Renal pelvis (tissue), 4 donors: ENCODE measurements around the gene IGFALS. TPM values are rescaled to one million over a fixed set of nuclear protein-coding genes. Genes with fewer than 3 reads are reported as not detected.

Experiments
- DNase-seq: peaks from one replicate; pipeline ENCODE4 v3.0.0-alpha.2; 2013
- polyA plus RNA-seq, 3 donors: library from polyadenylated mRNA; unstranded; fragments of 120-200 nt; gene quantifications; one replicate each; pipeline ENCODE4 v1.2.1, GENCODE V29; 2013; ENCODE audit not compliant: insufficient read length in 3 of 3

Gene IGFALS
- polyA plus RNA-seq, 3 donors = 2.4 to 4.2 (median 3.9) TPM

DNA sequence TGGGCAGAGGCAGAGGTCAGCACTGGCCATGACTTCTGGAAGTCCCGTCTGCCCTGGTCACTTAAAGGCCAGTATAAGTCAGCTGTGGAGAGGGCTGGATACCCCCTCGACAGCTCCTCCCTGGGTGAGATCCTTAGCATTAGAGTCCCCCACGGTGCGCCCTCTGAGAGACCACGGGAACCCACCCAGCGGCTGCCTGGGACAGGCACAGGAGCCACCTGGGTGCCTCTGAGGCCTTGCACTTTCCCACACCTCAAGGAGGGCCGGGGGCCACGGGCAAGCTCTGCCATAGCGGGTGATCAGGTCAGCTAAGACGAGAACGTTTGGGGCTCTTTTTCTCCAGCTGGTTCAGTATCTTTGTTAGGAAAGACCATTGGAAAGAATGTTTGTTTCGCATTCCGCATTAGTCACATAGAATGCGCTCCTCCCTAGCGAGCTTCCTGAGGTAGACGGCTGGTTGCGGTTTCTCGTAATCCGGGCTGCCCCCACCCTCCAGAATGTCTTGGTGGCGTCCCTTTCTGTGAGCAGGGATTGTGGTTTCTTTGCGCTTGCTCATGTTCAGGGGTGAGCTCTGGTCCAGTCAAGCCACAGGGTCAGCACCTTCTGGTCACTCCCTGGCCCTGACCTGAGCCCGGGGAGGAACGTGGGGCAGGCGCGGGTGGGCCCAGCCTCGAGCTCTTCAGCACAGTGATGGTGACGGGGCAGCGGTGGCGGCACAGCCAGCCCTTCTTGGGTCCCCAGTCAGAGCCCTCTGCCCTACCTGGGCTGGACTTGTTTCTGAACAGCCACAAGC, 47.4 kb downstream of the IGFALS start:
- no peak for DNase-seq

- no peak for DNase-seq
Measured at GRCh38 chr16:1745181-1745899, 48.2 kb downstream of the IGFALS start.

DNA sequence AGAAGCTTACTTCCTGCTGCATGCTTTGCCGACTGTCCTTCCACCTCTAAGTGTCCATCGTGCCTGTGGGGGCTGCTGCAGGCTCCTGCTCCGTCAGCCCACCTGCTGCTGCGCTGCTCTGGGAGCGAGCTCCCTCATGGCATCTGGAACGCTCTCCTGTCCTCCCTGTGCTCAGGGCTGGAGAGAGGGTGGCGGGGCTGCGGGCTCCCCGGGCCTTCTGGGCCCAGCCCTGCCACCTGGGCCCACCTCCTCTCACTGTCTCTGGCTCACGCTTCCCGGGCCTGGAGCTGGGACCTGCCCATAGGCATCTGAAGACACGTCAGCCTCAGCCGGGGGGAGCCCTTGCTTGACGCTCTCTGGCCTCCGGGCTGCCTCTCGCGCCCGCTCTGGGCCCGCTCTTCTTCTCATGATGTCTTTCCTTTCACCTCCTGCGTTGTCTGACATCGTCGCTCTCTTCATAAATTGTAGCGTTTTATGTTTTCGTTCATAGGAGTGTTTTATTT, 49.1 kb downstream of the IGFALS start:
- DNase-seq = no peak

GRCh38 chr16:1743376-1744337, 49.8 kb downstream of the IGFALS start:
- no peak for DNase-seq

- no peak for DNase-seq
Measured at GRCh38 chr16:1741553-1742165, 51.8 kb downstream of the IGFALS start.

GRCh38 chr16:1740781-1741490, 52.6 kb downstream of the IGFALS start:
- DNase-seq = no peak

Other genes with a start within 250 kb of the IGFALS start
- gene IFT140, start 181.6 kb downstream of the IGFALS start, polyA plus RNA-seq = 10 to 100 TPM; 43.3 to 48.3 (median 46.2) TPM
- 10 to 100 TPM; 16.6 to 30.6 (median 30.2) TPM for gene CRAMP1, start 181.3 kb downstream of the IGFALS start, polyA plus RNA-seq
- gene JPT2, start 115.4 kb downstream of the IGFALS start, polyA plus RNA-seq = 10 to 100 TPM; 75.4 to 83.3 (median 78.9) TPM
- gene MAPK8IP3, start 87.5 kb downstream of the IGFALS start, polyA plus RNA-seq = 10 to 100 TPM; 55.4 to 85.5 (median 78.5) TPM
- gene NME3, start 22.2 kb downstream of the IGFALS start, polyA plus RNA-seq = 10 to 100 TPM; 35.5 to 43.7 (median 43.2) TPM
- 10 to 100 TPM in 2 of 3 donors, 1 to 10 TPM in 1; 8.8 to 13.4 (median 13.4) TPM for gene EME2, start 20.9 kb downstream of the IGFALS start, polyA plus RNA-seq
- 10 to 100 TPM; 71.9 to 98.1 (median 83.5) TPM for gene MRPS34, start 20.6 kb downstream of the IGFALS start, polyA plus RNA-seq
- gene SPSB3, start 11.1 kb downstream of the IGFALS start, polyA plus RNA-seq = 10 to 100 TPM; 45.1 to 53.2 (median 52.4) TPM
- gene NUBP2, start 10.7 kb downstream of the IGFALS start, polyA plus RNA-seq = 10 to 100 TPM; 48.7 to 61.4 (median 60.8) TPM
- 10 to 100 TPM; 43.4 to 50.5 (median 47.8) TPM for gene HAGH, start 33.1 kb upstream of the IGFALS start, polyA plus RNA-seq
- gene FAHD1, start 33.5 kb upstream of the IGFALS start, polyA plus RNA-seq = 10 to 100 TPM; 39.0 to 45.7 (median 39.2) TPM
- gene MEIOB, start 78.5 kb upstream of the IGFALS start, polyA plus RNA-seq = 1 to 10 TPM; 1.0 to 2.2 (median 1.9) TPM
- under 1 TPM; 0.13 to 0.41 (median 0.37) TPM for gene HS3ST6, start 124.7 kb upstream of the IGFALS start, polyA plus RNA-seq
- 10 to 100 TPM; 79.7 to 87.6 (median 82.1) TPM for gene MSRB1, start 149.5 kb upstream of the IGFALS start, polyA plus RNA-seq
- under 1 TPM; 0.09 to 0.42 (median 0.21) TPM for gene RPL3L, start 161.0 kb upstream of the IGFALS start, polyA plus RNA-seq
- 100 to 1,000 TPM; 124 to 158 (median 132) TPM for gene NDUFB10, start 165.8 kb upstream of the IGFALS start, polyA plus RNA-seq
- gene RPS2, start 171.1 kb upstream of the IGFALS start, polyA plus RNA-seq = 1,000 to 10,000 TPM; 1,943 to 2,404 (median 2,241) TPM
- not detected for gene RNF151, start 173.2 kb upstream of the IGFALS start, polyA plus RNA-seq
- 10 to 100 TPM; 36.5 to 49.0 (median 47.9) TPM for gene TBL3, start 178.3 kb upstream of the IGFALS start, polyA plus RNA-seq
- gene NOXO1, start 187.8 kb upstream of the IGFALS start, polyA plus RNA-seq = 1 to 10 TPM in 1 of 3 donors, under 1 TPM in 2; 0.90 to 1.2 (median 1.00) TPM
- 10 to 100 TPM; 26.1 to 35.9 (median 31.6) TPM for gene GFER, start 190.5 kb upstream of the IGFALS start, polyA plus RNA-seq
- gene SYNGR3, start 196.3 kb upstream of the IGFALS start, polyA plus RNA-seq = 1 to 10 TPM; 1.5 to 2.4 (median 2.1) TPM
- 10 to 100 TPM; 21.4 to 30.9 (median 25.0) TPM for gene ZNF598, start 216.1 kb upstream of the IGFALS start, polyA plus RNA-seq
- gene NPW, start 226.1 kb upstream of the IGFALS start, polyA plus RNA-seq = 10 to 100 TPM in 2 of 3 donors, 1 to 10 TPM in 1; 4.5 to 14.3 (median 12.0) TPM
- gene NHERF2, start 233.2 kb upstream of the IGFALS start, polyA plus RNA-seq = 100 to 1,000 TPM; 116 to 169 (median 155) TPM